Panc1 (cell line): ENCODE measurements around the gene NHS. TPM values are rescaled to one million over a fixed set of nuclear protein-coding genes. Genes with fewer than 3 reads are reported as not detected.

Experiments
- ATAC-seq: fragments of 200-7000 bp; cut with Tn5 transposase; 2 replicates; pipeline ENCODE4 v1.9.1; 2020; ENCODE audit warnings: mild to moderate bottlenecking, moderate library complexity
- BruUV-seq: library from RNA; stranded (reverse); fragments of 400-500 nt; replicated peaks from 2 replicates; lab custom pipeline; 2021; lab: Mats Ljungman, UMichigan
- CTCF ChIA-PET: fragments of 300-600 bp; sonication (Branson Sonifier 250); formaldehyde crosslinking; loops from one replicate; lab custom pipeline; 2022; ENCODE audit warnings: antibody characterized with exemption; lab: Charles Lee
- POLR2A ChIA-PET: fragments of 300-600 bp; sonication (Branson Sonifier 250); formaldehyde crosslinking; loops from one replicate; lab custom pipeline; 2022; ENCODE audit warnings: antibody characterized with exemption; lab: Charles Lee
- DNase-seq: peaks from one replicate; pipeline ENCODE4 v3.0.0-alpha.2; 2010; ENCODE audit warnings: low read depth, low spot score
- H3K27ac ChIP-seq: 2 replicates; pipeline ENCODE4 v1.5.1; 2011; ENCODE audit warnings: mild to moderate bottlenecking, low read length, inconsistent platforms
- H3K27me3 ChIP-seq: fragments of 200-500 bp; sonication (Bioruptor generic); 2 replicates; pipeline ENCODE4 v1.6.0; 2014; ENCODE audit warnings: low read length, inconsistent platforms; ENCODE audit not compliant: control insufficient read depth, insufficient read depth
- H3K36me3 ChIP-seq: fragments of 200-500 bp; sonication (Bioruptor generic); 2 replicates; pipeline ENCODE4 v1.5.1; 2014; ENCODE audit warnings: inconsistent platforms, mild to moderate bottlenecking, low read length, moderate library complexity; ENCODE audit not compliant: control insufficient read depth, insufficient read depth
- H3K4me1 ChIP-seq: 2 replicates; pipeline ENCODE4 v1.5.1; 2011; ENCODE audit warnings: inconsistent platforms, mild to moderate bottlenecking, low read length, moderate library complexity; ENCODE audit not compliant: control insufficient read depth, insufficient read depth
- H3K4me3 ChIP-seq, 2 experiments: 2 replicates each; pipeline ENCODE4 v1.5.1; 2011 to 2012; ENCODE audit warnings: low read depth in 2 of 2, low read length in 2 of 2, mild to moderate bottlenecking in 2 of 2, inconsistent platforms in 1 of 2, moderate library complexity in 1 of 2
- H3K9me3 ChIP-seq: fragments of 200-500 bp; sonication (Bioruptor generic); 2 replicates; pipeline ENCODE4 v1.5.1; 2014; ENCODE audit warnings: low read depth, mild to moderate bottlenecking, inconsistent platforms, low read length, moderate library complexity; ENCODE audit not compliant: control insufficient read depth, insufficient read depth
- POLR2AphosphoS5 ChIP-seq: IDR thresholded peaks from 2 replicates; pipeline ENCODE4 v1.6.1; 2012; ENCODE audit warnings: mild to moderate bottlenecking, low read depth, low read length, moderate library complexity
- REST ChIP-seq, 2 experiments: IDR thresholded peaks; 2 replicates each; pipeline ENCODE4 v1.6.1; 2011 to 2012; ENCODE audit warnings: low read depth in 2 of 2, control low read depth in 1 of 2, low read length in 1 of 2, mild to moderate bottlenecking in 1 of 2, moderate library complexity in 1 of 2; ENCODE audit not compliant: insufficient read depth in 1 of 2
- SIN3A ChIP-seq: IDR thresholded peaks from 2 replicates; pipeline ENCODE4 v1.6.1; 2012; ENCODE audit warnings: low read depth, mild to moderate bottlenecking, low read length, moderate library complexity, borderline replicate concordance; ENCODE audit not compliant: insufficient read depth
- TCF7L2 ChIP-seq: IDR thresholded peaks from 2 replicates; pipeline ENCODE4 v1.6.1; 2011; ENCODE audit warnings: mild to moderate bottlenecking, low read depth, low read length, inconsistent platforms
- in situ Hi-C: cut with HindIII; loops from 2 replicates; pipeline ENCODE4 v1.10.0; 2016; ENCODE audit warnings: low sequenced_read_pairs, low pct_unique_long_range_greater_than_20kb
- intact Hi-C: fragments of 100-400 bp; cut with micrococcal nuclease; formaldehyde crosslinking; loops from one replicate; pipeline ENCODE4 v1.10.0; 2022; ENCODE audit not compliant: unreplicated experiment
- total RNA-seq: library from RNA; stranded (reverse); gene quantifications from one replicate; pipeline ENCODE4 v1.2.1, GENCODE V29; 2021; ENCODE audit not compliant: unreplicated experiment
- TF ChIP-seq, protein P1 (sequence below): fragments of 450-650 bp; IDR thresholded peaks from 2 replicates; pipeline ENCODE4 v1.5.1; 2017; ENCODE audit warnings: mild to moderate bottlenecking

NHS gene
- total RNA-seq, 1 experiment from 2014 or later: 0.80 TPM

DNA sequence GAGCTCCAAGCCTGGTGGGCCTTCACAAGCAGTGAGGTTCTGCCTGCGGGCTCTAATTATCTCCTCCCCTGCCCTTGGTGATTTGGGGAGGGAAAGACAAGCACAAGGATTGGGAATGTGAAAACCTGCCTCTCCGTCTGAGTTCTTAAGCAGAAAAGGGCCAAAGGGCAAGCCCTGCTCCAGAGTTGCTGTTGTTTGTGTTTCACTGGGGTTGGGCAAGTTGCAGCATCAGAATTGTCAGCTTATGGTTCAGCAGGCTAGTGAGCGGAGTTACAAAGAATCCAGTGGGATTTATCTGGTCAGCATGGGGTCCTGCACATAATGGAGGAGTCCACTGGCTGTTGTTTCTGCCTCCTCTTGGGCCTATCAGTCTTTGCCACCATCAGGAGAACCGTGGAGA, 60.5 kb downstream of the NHS start:
- Histone ChIP-seq H3K27me3 (no peaks in the 10 kb centered on the region), H3K27ac (no peak overlapping the region), H3K4me1 (no peaks in the 10 kb centered on the region), H3K9me3 (no peaks in the 10 kb centered on the region), H3K36me3 (no peaks in the 10 kb centered on the region), H3K4me3 (no peak overlapping the region)
- no peak for TF ChIP-seq SIN3A
- TF ChIP-seq, protein P1, sequence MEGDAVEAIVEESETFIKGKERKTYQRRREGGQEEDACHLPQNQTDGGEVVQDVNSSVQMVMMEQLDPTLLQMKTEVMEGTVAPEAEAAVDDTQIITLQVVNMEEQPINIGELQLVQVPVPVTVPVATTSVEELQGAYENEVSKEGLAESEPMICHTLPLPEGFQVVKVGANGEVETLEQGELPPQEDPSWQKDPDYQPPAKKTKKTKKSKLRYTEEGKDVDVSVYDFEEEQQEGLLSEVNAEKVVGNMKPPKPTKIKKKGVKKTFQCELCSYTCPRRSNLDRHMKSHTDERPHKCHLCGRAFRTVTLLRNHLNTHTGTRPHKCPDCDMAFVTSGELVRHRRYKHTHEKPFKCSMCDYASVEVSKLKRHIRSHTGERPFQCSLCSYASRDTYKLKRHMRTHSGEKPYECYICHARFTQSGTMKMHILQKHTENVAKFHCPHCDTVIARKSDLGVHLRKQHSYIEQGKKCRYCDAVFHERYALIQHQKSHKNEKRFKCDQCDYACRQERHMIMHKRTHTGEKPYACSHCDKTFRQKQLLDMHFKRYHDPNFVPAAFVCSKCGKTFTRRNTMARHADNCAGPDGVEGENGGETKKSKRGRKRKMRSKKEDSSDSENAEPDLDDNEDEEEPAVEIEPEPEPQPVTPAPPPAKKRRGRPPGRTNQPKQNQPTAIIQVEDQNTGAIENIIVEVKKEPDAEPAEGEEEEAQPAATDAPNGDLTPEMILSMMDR: no peak
- TF ChIP-seq TCF7L2: no peak
- no peak for TF ChIP-seq REST (IDR thresholded peaks at IDR 0.05; ENCODE audit: insufficient read depth in 1 of 2, low read depth in 2 of 2, low read length in 1 of 2)
- no peak for TF ChIP-seq POLR2AphosphoS5
- intact Hi-C loops (no loop called here), in situ Hi-C loops (no loop called here)
- ChIA-PET POLR2A (no interaction called here), CTCF (no interaction called here)
- DNase-seq: no peak
- no peak for ATAC-seq
- BruUV-seq: no TSS peak

DNA sequence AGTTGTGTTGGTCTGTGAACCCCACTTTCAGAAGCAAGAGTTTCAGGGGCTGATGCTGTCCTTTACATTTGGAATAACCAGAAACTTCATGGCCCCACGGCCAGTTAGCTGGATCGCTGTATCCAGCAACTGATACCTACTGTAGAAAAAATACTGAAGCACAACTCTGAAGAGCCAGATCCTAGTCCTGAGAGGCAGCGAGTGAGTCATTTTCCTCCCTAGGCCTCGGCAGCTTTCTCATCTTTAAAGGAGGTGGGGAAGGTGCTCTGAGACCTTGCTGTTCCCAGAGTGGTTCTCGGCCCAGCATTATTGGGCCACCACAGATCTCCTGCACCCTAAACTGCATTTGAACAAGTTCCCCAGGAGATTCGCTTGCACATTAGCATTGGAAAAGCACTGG, 63.2 kb downstream of the NHS start:
- CTCF ChIA-PET: no interaction called here
- no peak overlapping the region for H3K4me3 ChIP-seq
- in situ Hi-C loops: no loop called here

More for the DNA sequence above, 63.2 kb downstream of the NHS start:
- TF ChIP-seq SIN3A (no peak), TCF7L2 (no peak), REST (IDR thresholded peaks at IDR 0.05; ENCODE audit: insufficient read depth in 1 of 2, low read depth in 2 of 2, low read length in 1 of 2) (no peak)
- BruUV-seq: no TSS peak
- Histone ChIP-seq H3K4me1 (no peaks in the 10 kb centered on the region), H3K9me3 (no peaks in the 10 kb centered on the region), H3K27ac (no peak overlapping the region), H3K27me3 (no peaks in the 10 kb centered on the region), H3K36me3 (no peaks in the 10 kb centered on the region)
- intact Hi-C loops: no loop called here
- DNase-seq: no peak
- POLR2A ChIA-PET: no interaction called here
- ATAC-seq: no peak
